Measurements from ENCODE around the gene RAC3. TPM values are rescaled to one million over a fixed set of nuclear protein-coding genes. Genes with fewer than 3 reads are reported as not detected.

Gene RAC3
- polyA plus RNA-seq, 1 donor (not counting 4 experiments of a cell fraction or from before 2014, with no cell fraction given) = 12.3 TPM

- Histone ChIP-seq H3K36me3 (ENCODE audit: control insufficient read depth in 2 of 2, extremely low read depth in 1 of 2, insufficient read depth in 2 of 2, low read length in 2 of 2) (peaks cover 5 to 10% of the 10 kb centered on the region in 2 experiments), H3K27ac (ENCODE audit: control insufficient read depth, insufficient read depth, low read length) (no peak overlapping the region), H3K4me1 (ENCODE audit: control insufficient read depth, extremely low read depth, insufficient read depth, low read length) (peaks cover 5% of the 10 kb centered on the region), H3K79me2 (ENCODE audit: control insufficient read depth, insufficient read depth, low read length) (peaks cover 10% of the 10 kb centered on the region), H2AFZ (ENCODE audit: control insufficient read depth, low read length) (no peak overlapping the region), H3K27me3 (ENCODE audit: control insufficient read depth, extremely low read depth, insufficient read depth, low read length) (no peaks in the 10 kb centered on the region), H3K4me3 (ENCODE audit: control insufficient read depth in 2 of 3, extremely low read depth in 1 of 3, insufficient read depth in 2 of 3, low read depth in 1 of 3, low read length in 3 of 3) (no peak overlapping the region), H3K9me1 (ENCODE audit: control insufficient read depth, extremely low read depth, insufficient read depth, low read length) (no peaks in the 10 kb centered on the region), H3K9ac (ENCODE audit: control insufficient read depth, extremely low read depth, insufficient read depth, low read length) (no peak overlapping the region), H4K20me1 (ENCODE audit: control insufficient read depth, extremely low read depth, insufficient read depth, low read length) (no peaks in the 10 kb centered on the region), H3K4me2 (ENCODE audit: control insufficient read depth, extremely low read depth, insufficient read depth, low read depth, low read length) (no peak overlapping the region), H3K9me3 (ENCODE audit: control insufficient read depth, low read depth, low read length) (no peaks in the 10 kb centered on the region)
- TF ChIP-seq CTCF (optimal IDR thresholded peaks at IDR 0.05 in 1 of 3, IDR thresholded peaks at IDR 0.05 in 1 of 3, conservative IDR thresholded peaks at IDR 0.05 in 1 of 3; ENCODE audit: extremely low read depth in 1 of 3, insufficient read depth in 2 of 3, low read length in 3 of 3) (no peak), EZH2 (IDR thresholded peaks at IDR 0.05; ENCODE audit: low read length) (no peak)
- dilution Hi-C loops (cut with MboI; ENCODE audit: extremely low pct_ligation_motif_present, low sequenced_read_pairs) = no loop called here
- FAIRE-seq = no peak
- DNase-seq (ENCODE audit: low read depth, low spot score) = no peak
Observed at GRCh38 chr17:82047379-82047778, 15.9 kb downstream of the RAC3 start.

GRCh38 chr17:82047914-82048570, 16.6 kb downstream of the RAC3 start:
- Histone ChIP-seq H2AFZ (ENCODE audit: control insufficient read depth, low read length) (no peak overlapping the region), H3K9ac (ENCODE audit: control insufficient read depth, extremely low read depth, insufficient read depth, low read length) (no peak overlapping the region), H3K79me2 (ENCODE audit: control insufficient read depth, insufficient read depth, low read length) (peaks cover 16% of the 10 kb centered on the region), H3K9me1 (ENCODE audit: control insufficient read depth, extremely low read depth, insufficient read depth, low read length) (no peaks in the 10 kb centered on the region), H4K20me1 (ENCODE audit: control insufficient read depth, extremely low read depth, insufficient read depth, low read length) (no peaks in the 10 kb centered on the region), H3K4me1 (ENCODE audit: control insufficient read depth, extremely low read depth, insufficient read depth, low read length) (peaks cover 9% of the 10 kb centered on the region), H3K27ac (ENCODE audit: control insufficient read depth, insufficient read depth, low read length) (no peak overlapping the region), H3K4me2 (ENCODE audit: control insufficient read depth, extremely low read depth, insufficient read depth, low read depth, low read length) (no peak overlapping the region), H3K36me3 (ENCODE audit: control insufficient read depth in 2 of 2, extremely low read depth in 1 of 2, insufficient read depth in 2 of 2, low read length in 2 of 2) (peaks cover 5 to 10% of the 10 kb centered on the region in 2 experiments), H3K27me3 (ENCODE audit: control insufficient read depth, extremely low read depth, insufficient read depth, low read length) (no peaks in the 10 kb centered on the region), H3K4me3 (ENCODE audit: control insufficient read depth in 2 of 3, extremely low read depth in 1 of 3, insufficient read depth in 2 of 3, low read depth in 1 of 3, low read length in 3 of 3) (no peak overlapping the region), H3K9me3 (ENCODE audit: control insufficient read depth, low read depth, low read length) (no peaks in the 10 kb centered on the region)
- TF ChIP-seq CTCF (optimal IDR thresholded peaks at IDR 0.05 in 1 of 3, IDR thresholded peaks at IDR 0.05 in 1 of 3, conservative IDR thresholded peaks at IDR 0.05 in 1 of 3; ENCODE audit: extremely low read depth in 1 of 3, insufficient read depth in 2 of 3, low read length in 3 of 3) (no peak), EZH2 (IDR thresholded peaks at IDR 0.05; ENCODE audit: low read length) (no peak)
- no peak for DNase-seq (ENCODE audit: low read depth, low spot score)
- dilution Hi-C loops (cut with MboI; ENCODE audit: extremely low pct_ligation_motif_present, low sequenced_read_pairs) = no loop called here
- FAIRE-seq = no peak
